ENCODE data around the gene NHEJ1.

Gene NHEJ1

GRCh38 chr2:219126555-219126954 lies 34.1 kb downstream of the NHEJ1 start:
- Mint-ChIP-seq H3K27ac (no peak overlapping the region), H3K36me3 (ENCODE audit: low read depth) (peaks cover 14% of the 10 kb centered on the region), H3K4me1 (ENCODE audit: low read depth) (peaks cover 19% of the 10 kb centered on the region), H3K27me3 (no peaks in the 10 kb centered on the region), H3K9me3 (no peaks in the 10 kb centered on the region), H3K4me3 (no peak overlapping the region)
- no peak for DNase-seq

- Mint-ChIP-seq H3K27me3 (no peaks in the 10 kb centered on the region), H3K9me3 (no peaks in the 10 kb centered on the region), H3K27ac (no peak overlapping the region), H3K36me3 (ENCODE audit: low read depth) (peaks cover 14% of the 10 kb centered on the region), H3K4me1 (ENCODE audit: low read depth) (peaks cover 19% of the 10 kb centered on the region), H3K4me3 (no peak overlapping the region)
- no peak for DNase-seq
Measured at GRCh38 chr2:219125886-219126270, 34.7 kb downstream of the NHEJ1 start.

GRCh38 chr2:219125225-219125885 lies 35.3 kb downstream of the NHEJ1 start:
- Mint-ChIP-seq H3K36me3 (ENCODE audit: low read depth) (peaks cover 10% of the 10 kb centered on the region), H3K9me3 (no peaks in the 10 kb centered on the region), H3K27ac (no peak overlapping the region), H3K27me3 (no peaks in the 10 kb centered on the region), H3K4me3 (no peak overlapping the region), H3K4me1 (ENCODE audit: low read depth) (peaks cover 19% of the 10 kb centered on the region)
- no peak for DNase-seq

DNA sequence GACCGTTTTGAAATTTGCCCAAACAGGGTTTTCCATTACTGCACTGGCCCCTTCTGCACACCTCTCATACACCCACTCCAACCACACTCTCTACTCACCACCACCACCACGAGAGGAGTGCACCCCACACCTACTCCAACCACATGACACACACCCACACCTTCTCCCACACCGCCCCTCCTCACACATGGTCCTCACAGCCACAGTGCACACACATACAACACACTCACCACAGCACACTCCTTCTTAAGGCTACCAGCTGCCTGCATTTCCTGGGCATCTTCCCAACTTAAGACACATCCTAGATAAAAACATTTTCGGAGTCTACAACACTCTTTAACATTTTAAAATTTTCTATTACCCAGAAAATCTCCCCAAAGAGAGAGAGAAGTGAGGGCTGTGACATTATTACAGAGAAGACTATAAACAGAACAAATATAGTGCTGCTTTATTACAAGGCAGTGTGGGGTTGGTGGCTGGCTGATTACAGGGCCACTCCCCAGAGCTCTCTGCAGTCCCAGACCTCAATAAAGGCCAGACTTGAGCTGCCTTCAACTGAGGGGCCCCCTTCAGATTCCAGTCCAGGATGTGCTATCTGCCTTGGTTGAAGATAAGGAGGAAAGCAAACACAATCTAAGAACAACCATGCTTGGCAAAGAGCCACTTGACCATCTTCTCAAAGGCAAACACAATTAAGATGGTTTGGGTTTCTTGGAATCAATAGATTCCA lies 36.1 kb downstream of the NHEJ1 start:
- H3K27me3 Mint-ChIP-seq: no peaks in the 10 kb centered on the region
- H3K4me3 Mint-ChIP-seq: no peak overlapping the region
- H3K36me3 Mint-ChIP-seq (ENCODE audit: low read depth): peaks cover 8% of the 10 kb centered on the region
- DNase-seq: no peak
- H3K4me1 Mint-ChIP-seq (ENCODE audit: low read depth): peaks cover 19% of the 10 kb centered on the region
- H3K27ac Mint-ChIP-seq: peak overlapping the region; percentile 55
- H3K9me3 Mint-ChIP-seq: no peaks in the 10 kb centered on the region

DNA sequence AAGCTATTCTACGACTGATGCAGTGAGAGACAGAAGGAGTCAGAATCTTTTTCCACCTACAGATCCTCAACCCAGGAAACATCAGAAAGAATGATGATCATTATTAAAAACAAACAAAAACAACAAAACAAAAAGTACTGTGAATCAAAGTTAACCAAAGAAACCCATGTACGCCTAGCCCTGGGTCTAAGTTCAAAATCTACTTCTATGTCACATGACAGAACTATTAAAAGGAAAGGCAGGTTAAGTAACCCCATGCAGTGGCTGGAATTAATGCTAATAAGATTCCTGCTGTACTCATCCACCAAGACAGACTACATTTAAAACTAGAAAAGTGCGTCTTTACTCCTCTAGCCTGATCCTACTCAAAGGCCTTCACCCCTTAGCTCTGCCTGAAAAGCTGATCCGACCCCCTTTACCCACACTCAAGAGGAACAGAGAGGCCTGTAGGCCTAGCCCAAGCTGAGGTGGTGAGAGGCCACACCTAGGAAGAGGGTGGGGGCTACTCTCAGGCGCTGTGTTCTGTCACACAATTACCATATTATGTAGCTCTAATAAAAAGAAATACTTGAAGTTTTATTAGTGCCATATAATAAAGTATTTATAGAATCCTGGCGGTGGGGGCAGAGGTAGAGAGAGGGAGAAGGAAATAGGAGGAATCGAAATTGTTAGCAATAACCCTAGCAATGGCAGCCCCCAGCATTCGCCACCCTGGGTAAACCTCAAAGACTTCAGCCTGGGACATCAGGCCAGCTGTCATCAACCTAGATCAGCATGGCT lies 37.1 kb downstream of the NHEJ1 start:
- Mint-ChIP-seq H3K27me3 (no peaks in the 10 kb centered on the region), H3K36me3 (ENCODE audit: low read depth) (peaks cover 8% of the 10 kb centered on the region), H3K27ac (no peak overlapping the region), H3K9me3 (no peaks in the 10 kb centered on the region), H3K4me1 (ENCODE audit: low read depth) (peaks cover 19% of the 10 kb centered on the region), H3K4me3 (no peak overlapping the region)
- DNase-seq: no peak

- peaks cover 8% of the 10 kb centered on the region for H3K36me3 Mint-ChIP-seq (ENCODE audit: low read depth)
- peaks cover 19% of the 10 kb centered on the region for H3K4me1 Mint-ChIP-seq (ENCODE audit: low read depth)
- no peaks in the 10 kb centered on the region for H3K27me3 Mint-ChIP-seq
- DNase-seq: no peak
- H3K4me3 Mint-ChIP-seq: no peak overlapping the region
- H3K9me3 Mint-ChIP-seq: no peaks in the 10 kb centered on the region
- H3K27ac Mint-ChIP-seq: no peak overlapping the region
Measured at GRCh38 chr2:219122202-219122980, 38.2 kb downstream of the NHEJ1 start.

DNA sequence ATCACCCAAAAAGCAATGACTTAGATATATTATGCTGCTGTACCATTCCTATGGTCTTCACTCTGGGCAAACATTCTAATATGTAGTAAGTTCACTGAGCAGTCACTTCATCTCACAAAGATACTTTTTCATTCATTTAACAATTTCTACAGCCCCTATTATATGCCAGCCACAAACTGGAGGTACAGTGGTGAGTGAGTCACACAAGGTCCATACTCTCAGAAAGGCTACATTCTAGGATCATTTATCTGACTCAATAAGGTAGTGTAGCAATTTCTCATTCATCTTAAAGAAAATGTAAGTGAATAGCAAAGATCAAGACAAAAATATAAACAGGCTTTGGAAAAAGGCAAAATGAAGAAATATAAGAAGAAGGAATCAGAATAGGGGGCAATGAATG lies 40.5 kb downstream of the NHEJ1 start:
- peaks cover 5% of the 10 kb centered on the region for H3K36me3 Mint-ChIP-seq (ENCODE audit: low read depth)
- no peaks in the 10 kb centered on the region for H3K9me3 Mint-ChIP-seq
- DNase-seq: no peak
- H3K27me3 Mint-ChIP-seq: no peaks in the 10 kb centered on the region
- no peak overlapping the region for H3K27ac Mint-ChIP-seq
- H3K4me3 Mint-ChIP-seq: no peak overlapping the region
- H3K4me1 Mint-ChIP-seq (ENCODE audit: low read depth): peaks cover 13% of the 10 kb centered on the region

- H3K27ac Mint-ChIP-seq: no peak overlapping the region
- H3K36me3 Mint-ChIP-seq (ENCODE audit: low read depth): peaks cover 5% of the 10 kb centered on the region
- no peak overlapping the region for H3K4me3 Mint-ChIP-seq
- peaks cover 8% of the 10 kb centered on the region for H3K4me1 Mint-ChIP-seq (ENCODE audit: low read depth)
- H3K27me3 Mint-ChIP-seq: no peaks in the 10 kb centered on the region
- H3K9me3 Mint-ChIP-seq: no peaks in the 10 kb centered on the region
- peak; percentile 66 for DNase-seq
Measured at GRCh38 chr2:219119422-219120043, 41.1 kb downstream of the NHEJ1 start.

DNA sequence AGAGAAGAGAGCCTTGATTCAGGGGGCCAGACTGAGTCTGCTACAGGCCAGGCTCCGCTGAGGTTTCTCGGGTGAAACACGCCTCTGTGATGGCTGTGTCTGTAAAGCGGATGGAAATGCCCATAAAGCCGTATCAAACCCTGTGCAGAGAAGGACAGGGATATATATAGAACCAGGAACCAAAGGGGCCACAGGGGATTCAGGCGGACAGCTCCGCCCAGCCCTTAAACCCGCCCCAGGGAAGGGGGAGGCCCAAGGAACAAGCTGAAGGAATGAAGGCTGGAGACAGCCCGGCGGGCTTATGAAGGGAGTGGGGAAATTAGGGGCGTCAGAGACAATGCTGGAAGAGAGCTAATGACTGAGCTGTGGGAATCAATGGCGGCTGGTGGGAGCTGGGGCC lies 42.1 kb downstream of the NHEJ1 start:
- Mint-ChIP-seq H3K9me3 (no peaks in the 10 kb centered on the region), H3K4me3 (no peak overlapping the region), H3K36me3 (ENCODE audit: low read depth) (peaks cover 5% of the 10 kb centered on the region), H3K27me3 (no peaks in the 10 kb centered on the region), H3K27ac (no peak overlapping the region), H3K4me1 (ENCODE audit: low read depth) (no peaks in the 10 kb centered on the region)
- DNase-seq: no peak

DNA sequence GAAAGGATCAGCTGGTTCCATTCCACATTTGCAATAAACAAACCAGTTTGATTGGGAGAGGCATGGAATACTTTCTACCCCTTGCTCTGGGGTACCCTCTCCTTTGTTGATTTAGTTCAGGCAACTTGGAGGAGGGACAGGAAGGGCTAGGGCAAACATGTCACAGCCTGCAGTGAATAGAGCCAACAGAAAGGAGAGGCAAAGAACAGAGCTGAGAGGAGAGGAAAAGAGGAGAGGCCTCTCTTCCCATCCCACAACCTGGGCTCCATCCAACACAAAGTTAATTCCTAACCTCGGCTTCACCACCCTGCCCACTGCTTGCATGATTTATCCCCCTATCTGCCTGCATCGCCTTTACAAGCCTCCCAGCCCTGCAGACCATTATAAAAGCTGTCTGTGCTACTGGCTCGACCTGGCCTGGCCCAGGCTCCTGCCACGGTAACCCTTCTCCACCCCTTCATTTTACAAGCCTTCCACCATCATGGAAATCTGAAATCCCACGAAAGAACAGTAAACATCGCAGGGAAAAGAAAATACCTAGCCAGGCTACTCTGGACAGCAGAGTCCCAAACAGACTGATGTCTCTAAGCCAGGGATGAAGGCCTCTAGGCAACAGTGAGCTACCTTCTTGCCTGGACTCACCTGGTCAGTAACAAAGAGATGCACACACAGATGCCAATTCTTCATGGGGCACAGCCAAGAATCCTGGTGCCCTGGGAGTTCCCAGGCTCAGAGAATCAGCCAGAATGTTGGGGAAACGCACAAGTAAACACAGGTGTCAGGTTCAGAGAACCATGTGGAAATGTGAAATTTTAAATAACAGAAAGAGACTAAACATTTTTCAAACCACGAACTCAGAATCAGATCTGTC lies 43.6 kb downstream of the NHEJ1 start:
- no peaks in the 10 kb centered on the region for H3K9me3 Mint-ChIP-seq
- H3K4me3 Mint-ChIP-seq: no peak overlapping the region
- no peak for DNase-seq
- H3K27me3 Mint-ChIP-seq: no peaks in the 10 kb centered on the region
- no peak overlapping the region for H3K27ac Mint-ChIP-seq
- H3K4me1 Mint-ChIP-seq (ENCODE audit: low read depth): peaks cover 8% of the 10 kb centered on the region
- H3K36me3 Mint-ChIP-seq (ENCODE audit: low read depth): peaks cover 6% of the 10 kb centered on the region

- H3K4me3 Mint-ChIP-seq: no peak overlapping the region
- no peaks in the 10 kb centered on the region for H3K9me3 Mint-ChIP-seq
Measured at GRCh38 chr2:219112651-219113338, 47.8 kb downstream of the NHEJ1 start.

GRCh38 chr2:219112062-219112406 lies 48.6 kb downstream of the NHEJ1 start:
- peaks cover 8% of the 10 kb centered on the region for H3K36me3 Mint-ChIP-seq (ENCODE audit: low read depth)
- no peak for DNase-seq
- H3K4me1 Mint-ChIP-seq (ENCODE audit: low read depth): peaks cover 31% of the 10 kb centered on the region
- peak overlapping the region; percentile 9 for H3K27ac Mint-ChIP-seq
- H3K9me3 Mint-ChIP-seq: no peaks in the 10 kb centered on the region
- no peak overlapping the region for H3K4me3 Mint-ChIP-seq
- no peaks in the 10 kb centered on the region for H3K27me3 Mint-ChIP-seq

More at GRCh38 chr2:219112651-219113338, 47.8 kb downstream of the NHEJ1 start:
- DNase-seq: no peak
- H3K36me3 Mint-ChIP-seq (ENCODE audit: low read depth): peaks cover 8% of the 10 kb centered on the region
- H3K4me1 Mint-ChIP-seq (ENCODE audit: low read depth): peaks cover 30% of the 10 kb centered on the region
- peak overlapping the region; percentile 9 for H3K27ac Mint-ChIP-seq
- no peaks in the 10 kb centered on the region for H3K27me3 Mint-ChIP-seq

Measured in activated T-cell treated with anti-CD3 and anti-CD28 coated beads, Interleukin-2, amount 50 U/mL, for 24 hours (primary cell).